ENCODE measurements around the gene HDAC9.

HDAC9 gene

GRCh38 chr7:18861514-18862118, 366.1 kb downstream of the HDAC9 start:
- no peak for DNase-seq

DNA sequence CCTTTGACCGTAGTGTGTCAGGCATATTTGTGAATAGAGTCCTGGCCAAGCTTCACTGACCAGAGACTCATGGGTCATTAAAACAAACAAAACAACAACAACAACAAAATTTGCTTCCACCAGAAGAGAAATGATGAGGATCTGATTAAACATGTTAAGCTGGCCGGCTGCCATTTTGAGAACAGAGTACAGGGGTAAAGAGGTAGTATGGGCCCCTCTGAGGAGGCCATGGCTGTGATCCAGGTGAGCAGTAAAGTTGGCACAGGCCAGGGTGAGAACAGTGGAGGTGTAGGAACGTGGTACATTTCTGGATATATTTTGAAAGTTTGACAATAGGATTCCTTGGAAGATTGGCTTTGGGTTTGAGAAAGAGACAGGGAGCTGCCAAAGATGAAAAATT, 369.4 kb downstream of the HDAC9 start:
- DNase-seq, result no peak

DNA sequence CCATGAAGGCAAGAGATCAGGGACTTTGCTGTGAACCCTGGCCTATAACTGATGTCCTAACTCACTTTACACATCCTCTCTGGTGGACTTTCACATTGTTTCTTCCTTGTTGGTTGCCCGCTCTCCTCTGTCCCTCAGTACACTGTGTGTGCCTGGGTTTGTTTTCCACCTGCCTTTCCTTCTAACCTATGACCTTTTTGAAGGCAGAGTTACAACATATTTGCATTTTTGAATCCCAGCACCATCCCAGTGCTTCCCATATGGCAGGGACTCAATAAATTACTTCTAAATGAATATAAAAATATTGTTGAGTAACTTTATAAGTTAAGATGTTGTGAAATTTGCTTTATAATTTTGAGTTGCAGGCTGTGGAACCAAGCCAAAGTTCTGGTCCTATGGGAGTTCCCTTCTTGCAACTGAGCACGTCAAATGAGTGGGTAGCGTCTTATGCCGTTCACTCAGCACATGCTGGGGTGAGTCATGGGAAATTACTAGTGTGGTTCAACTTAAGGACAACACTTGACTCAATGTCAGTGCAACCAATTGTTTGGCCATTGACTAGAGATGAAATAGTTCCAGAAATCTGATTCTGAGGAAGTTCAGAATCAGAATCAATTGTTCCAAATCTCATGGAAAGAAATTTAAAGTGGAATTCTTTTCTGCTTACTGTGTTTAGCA, 370.9 kb downstream of the HDAC9 start:
- peak; percentile 20 for DNase-seq

- no peak for DNase-seq
Measured at GRCh38 chr7:18872344-18872743, 376.8 kb downstream of the HDAC9 start.

DNA sequence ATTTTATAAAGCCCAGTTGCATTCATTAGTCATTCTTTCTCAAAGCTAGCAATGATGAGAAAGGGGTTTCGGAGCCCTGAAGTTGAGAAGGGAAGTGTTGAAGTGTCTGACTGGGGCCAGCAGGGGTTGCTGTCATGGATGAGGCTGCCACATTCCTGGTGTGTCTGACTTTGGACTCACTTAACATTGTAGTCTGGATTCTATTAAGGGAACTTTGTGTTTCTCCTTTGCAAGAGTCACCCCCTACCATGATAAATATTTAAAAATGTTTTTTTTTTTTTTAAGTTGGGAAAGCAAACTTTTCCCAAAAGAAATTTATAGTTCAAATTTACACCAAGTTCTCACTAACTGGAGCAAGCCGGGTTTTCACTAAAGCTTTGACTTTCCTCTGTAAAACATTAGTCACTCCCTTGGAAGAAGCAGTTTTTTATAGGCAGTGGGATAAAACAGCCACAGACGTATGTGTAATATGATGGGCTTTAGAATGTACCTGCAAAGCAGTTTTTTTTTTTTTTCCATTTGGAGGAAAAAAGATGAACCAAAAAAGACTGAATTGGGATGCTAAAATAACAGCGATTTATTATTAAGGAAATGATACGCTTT, 378.3 kb downstream of the HDAC9 start:
- DNase-seq, result no peak

- DNase-seq, result no peak
Measured at GRCh38 chr7:18874880-18875279, 379.3 kb downstream of the HDAC9 start.

DNA sequence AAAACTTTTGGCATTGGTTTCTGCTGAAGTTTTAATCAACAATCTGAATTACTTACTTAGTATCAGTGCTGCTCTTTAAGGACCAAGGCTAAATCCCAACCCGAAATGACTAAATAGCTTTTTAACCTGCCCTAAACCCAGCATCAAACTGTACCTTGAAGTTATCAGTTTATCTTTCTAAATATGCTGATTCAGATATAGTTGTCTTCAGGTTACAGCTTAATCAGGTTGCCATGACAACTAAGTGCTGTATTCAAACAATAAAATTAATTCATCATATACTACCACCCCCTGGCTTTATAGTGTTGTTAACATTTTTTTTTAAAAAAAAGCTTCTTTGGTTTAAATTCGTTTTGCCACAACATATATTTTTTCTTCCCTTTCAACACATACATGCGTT, 382.3 kb downstream of the HDAC9 start:
- DNase-seq, result no peak

- no peak for DNase-seq
Measured at GRCh38 chr7:18886832-18887231, 391.3 kb downstream of the HDAC9 start.

GRCh38 chr7:18889436-18889835, 393.9 kb downstream of the HDAC9 start:
- DNase-seq, result peak; percentile 46

- peak; percentile 46 for DNase-seq
Measured at GRCh38 chr7:18890134-18890533, 394.6 kb downstream of the HDAC9 start.

DNA sequence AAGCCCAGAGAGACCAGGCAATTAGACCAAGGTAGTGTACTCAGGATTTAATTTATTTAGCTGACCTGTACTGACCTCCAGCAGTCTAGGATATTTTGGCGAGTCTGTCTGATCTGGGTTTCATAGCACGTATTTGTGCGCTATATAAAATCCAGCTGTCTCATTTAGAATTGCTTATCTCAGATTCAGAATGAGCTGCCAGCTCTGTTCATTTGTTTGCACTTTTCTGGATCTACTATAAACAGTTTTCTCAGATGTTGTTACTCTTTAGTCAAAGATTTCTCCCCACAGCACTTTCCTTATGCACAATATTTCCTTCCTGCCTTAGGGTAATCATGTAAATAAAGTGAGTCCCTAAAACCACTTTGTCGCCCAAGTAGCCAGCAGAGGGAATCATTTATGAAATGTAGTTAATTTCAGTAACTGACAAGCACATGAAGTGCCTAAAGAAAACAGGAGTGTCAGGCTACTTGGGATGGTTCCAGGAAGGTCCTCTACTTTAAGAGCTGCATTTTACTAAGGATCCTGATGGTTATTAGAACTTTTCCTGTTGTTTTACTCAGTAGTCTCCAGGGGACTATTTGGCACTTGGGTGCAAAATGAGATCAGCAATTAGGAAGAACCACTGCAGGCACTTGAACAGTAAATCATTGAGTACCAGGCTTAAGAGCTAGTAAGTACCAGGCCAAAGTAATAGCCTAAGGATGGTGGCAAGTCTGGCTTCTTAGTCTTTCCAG, 395.5 kb downstream of the HDAC9 start:
- DNase-seq, result peak; percentile 98

- no peak for DNase-seq
Measured at GRCh38 chr7:18893156-18893555, 397.6 kb downstream of the HDAC9 start.

DNA sequence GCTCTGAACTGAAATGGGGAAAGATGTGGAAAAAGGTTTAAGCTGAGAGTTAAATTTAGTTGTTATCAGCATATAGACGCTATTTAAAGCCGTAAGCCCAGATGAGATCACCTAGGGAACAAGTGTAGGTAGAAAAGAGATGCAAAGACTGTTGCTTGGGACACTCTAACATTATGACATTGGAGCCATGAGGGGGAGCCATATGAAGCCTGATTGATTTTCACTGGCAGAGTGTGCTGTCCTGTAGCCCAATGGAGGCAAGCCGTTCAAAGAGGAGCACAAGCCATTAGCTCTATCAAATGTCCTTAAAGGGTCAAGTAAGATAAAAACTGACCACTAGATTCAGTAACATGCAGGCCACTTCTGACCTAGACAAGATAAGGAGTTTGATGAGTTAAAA, 398.6 kb downstream of the HDAC9 start:
- no peak for DNase-seq

GRCh38 chr7:18895456-18895855, 399.9 kb downstream of the HDAC9 start:
- no peak for DNase-seq

DNA sequence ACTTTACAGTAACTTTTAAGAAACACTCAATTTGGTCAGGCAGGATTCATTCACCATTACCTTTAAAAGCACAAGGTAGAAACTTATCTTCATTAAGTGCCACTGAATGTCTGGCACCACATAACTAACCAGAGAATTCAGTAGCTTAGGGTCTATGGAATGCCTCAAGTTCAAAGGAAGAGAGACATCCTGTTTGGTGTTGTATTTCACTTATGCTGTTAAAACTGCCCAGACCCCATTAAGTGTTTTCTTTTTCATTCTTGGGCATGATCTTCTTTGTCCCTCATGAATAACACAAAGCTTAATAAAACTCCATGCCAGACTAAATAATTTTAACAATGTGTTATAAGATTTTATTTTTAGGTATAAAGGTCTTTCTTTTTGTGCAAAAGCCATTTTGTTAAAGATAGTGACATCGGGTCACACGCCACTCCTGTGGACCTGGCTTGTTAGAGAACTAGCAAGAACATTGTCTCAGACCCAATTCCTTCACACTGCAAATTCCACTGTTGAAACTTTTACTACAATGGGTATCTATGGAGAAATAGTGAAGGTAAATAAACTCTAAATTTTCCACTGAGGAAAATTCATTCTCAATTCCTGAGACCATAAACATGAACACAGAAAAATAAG, 400.9 kb downstream of the HDAC9 start:
- DNase-seq, result peak; percentile 3

- peak; percentile 67 for DNase-seq
Measured at GRCh38 chr7:18900236-18900635, 404.7 kb downstream of the HDAC9 start.

- no peak for DNase-seq
Measured at GRCh38 chr7:18900803-18901202, 405.3 kb downstream of the HDAC9 start.

DNA sequence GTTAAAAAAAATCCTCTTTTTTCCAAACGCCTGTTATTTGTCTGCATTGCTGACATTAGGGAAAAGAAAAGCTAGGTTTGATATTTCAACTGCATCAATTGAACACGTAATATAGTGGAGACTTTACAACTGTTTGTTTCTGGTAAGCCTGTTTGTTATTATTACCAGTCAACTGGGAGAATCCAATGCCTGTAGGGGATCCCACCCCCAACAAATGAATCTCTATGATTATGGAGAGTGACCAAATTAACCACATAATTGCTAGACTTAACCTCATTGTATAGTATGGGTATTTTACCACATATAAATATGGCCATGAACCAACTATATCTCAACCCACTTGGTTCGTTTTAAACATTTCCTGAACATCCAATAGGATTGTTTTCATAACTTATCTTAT, 405.8 kb downstream of the HDAC9 start:
- DNase-seq, result no peak

- no peak for DNase-seq
Measured at GRCh38 chr7:18901982-18902421, 406.5 kb downstream of the HDAC9 start.

- DNase-seq, result no peak
Measured at GRCh38 chr7:18902892-18903291, 407.3 kb downstream of the HDAC9 start.

DNA sequence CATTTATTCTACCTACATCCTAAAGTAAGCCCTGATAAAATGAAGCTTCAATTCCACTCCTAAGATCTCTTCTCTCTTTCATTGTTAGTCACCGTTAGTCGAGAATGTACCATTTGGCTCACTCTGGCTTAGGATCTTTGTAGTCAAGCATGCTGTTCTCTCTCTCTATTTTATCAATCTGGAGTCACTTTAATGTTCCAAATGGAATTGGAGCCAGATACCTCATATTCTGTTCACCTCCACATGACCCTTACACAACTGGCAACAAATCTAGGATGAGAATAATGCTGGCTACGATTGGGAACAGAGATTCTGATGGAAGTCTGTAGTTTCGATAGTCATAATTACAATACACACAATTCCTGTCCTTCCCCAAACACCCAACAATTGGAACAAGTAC, 408.1 kb downstream of the HDAC9 start:
- DNase-seq, result no peak

DNA sequence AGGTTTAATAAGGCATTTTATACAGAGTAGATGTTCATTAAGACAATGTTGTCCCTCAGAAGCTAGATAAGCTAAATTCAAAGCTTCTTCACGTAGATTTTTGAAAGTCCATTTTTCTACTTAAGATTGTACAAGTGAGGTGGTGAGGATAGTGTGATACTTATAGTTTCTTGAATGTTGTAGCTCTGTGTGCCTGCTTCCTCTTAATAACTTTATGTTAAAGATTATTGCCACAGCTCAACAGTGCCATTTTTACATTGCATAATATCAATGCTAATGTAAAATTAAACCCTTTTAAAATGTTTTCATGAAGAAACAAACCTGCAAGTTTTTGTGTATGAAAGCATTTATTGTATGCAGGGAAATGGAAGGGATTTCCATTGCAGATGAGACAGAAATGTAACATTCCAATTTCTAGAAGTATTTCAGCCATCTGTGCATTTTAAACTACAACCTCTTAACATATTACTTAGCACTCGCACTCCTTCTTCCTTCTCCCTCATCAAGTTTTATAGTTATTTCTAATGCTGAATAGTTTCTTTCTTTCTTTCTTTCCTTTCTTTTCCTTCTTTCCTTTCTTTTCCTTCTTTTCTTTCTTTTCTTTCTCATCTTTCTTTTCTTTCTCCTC, 409.9 kb downstream of the HDAC9 start:
- DNase-seq, result no peak

DNA sequence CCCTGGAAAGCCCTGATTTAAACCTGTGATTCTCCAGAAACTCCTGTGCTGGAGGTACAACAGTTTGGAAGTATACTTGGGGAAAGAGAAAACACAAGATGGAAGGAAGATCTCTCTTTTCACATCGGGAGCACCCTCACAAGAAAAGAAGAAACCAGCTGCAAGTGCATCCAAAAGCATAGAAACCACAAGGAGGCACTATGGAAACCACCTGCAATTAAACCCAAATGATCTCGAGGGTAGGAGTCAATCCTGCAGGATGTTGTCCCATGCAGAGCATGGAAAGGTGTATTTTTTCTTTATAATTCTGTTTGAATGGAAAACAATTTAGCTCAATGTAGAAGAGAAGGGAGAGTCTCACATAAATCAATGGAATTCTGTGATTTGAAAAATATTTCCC, 411.4 kb downstream of the HDAC9 start:
- no peak for DNase-seq
